Measurements from ENCODE around the gene DUSP10.

The DUSP10 gene

GRCh38 chr1:221711656-221712055 is 30.2 kb downstream of the DUSP10 start:
- no peak for DNase-seq

- no peak for DNase-seq
Measured at GRCh38 chr1:221711063-221711577, 30.8 kb downstream of the DUSP10 start.

GRCh38 chr1:221709854-221710253 is 32.0 kb downstream of the DUSP10 start:
- DNase-seq, result no peak

- DNase-seq, result peak; percentile 99
Measured at GRCh38 chr1:221708987-221709386, 32.9 kb downstream of the DUSP10 start.

- no peak for DNase-seq
Measured at GRCh38 chr1:221708076-221708571, 33.8 kb downstream of the DUSP10 start.

GRCh38 chr1:221706876-221707582 is 34.9 kb downstream of the DUSP10 start:
- no peak for DNase-seq

- no peak for DNase-seq
Measured at GRCh38 chr1:221706191-221706590, 35.7 kb downstream of the DUSP10 start.

GRCh38 chr1:221704306-221704705 is 37.6 kb downstream of the DUSP10 start:
- no peak for DNase-seq

- no peak for DNase-seq
Measured at GRCh38 chr1:221701570-221702186, 40.2 kb downstream of the DUSP10 start.

- no peak for DNase-seq
Measured at GRCh38 chr1:221700948-221701347, 40.9 kb downstream of the DUSP10 start.

GRCh38 chr1:221700536-221700935 is 41.4 kb downstream of the DUSP10 start:
- DNase-seq, result no peak

GRCh38 chr1:221699978-221700519 is 41.8 kb downstream of the DUSP10 start:
- no peak for DNase-seq

GRCh38 chr1:221699577-221699976 is 42.3 kb downstream of the DUSP10 start:
- no peak for DNase-seq

GRCh38 chr1:221698579-221699349 is 43.1 kb downstream of the DUSP10 start:
- no peak for DNase-seq

- no peak for DNase-seq
Measured at GRCh38 chr1:221697923-221698425, 43.9 kb downstream of the DUSP10 start.

GRCh38 chr1:221696718-221697461 is 45.0 kb downstream of the DUSP10 start:
- no peak for DNase-seq

GRCh38 chr1:221696027-221696426 is 45.9 kb downstream of the DUSP10 start:
- DNase-seq, result no peak

- no peak for DNase-seq
Measured at GRCh38 chr1:221695301-221695700, 46.6 kb downstream of the DUSP10 start.

- no peak for DNase-seq
Measured at GRCh38 chr1:221694109-221694508, 47.8 kb downstream of the DUSP10 start.

- DNase-seq, result no peak
Measured at GRCh38 chr1:221693087-221693486, 48.8 kb downstream of the DUSP10 start.

GRCh38 chr1:221692643-221693042 is 49.2 kb downstream of the DUSP10 start:
- DNase-seq, result no peak

- DNase-seq, result no peak
Measured at GRCh38 chr1:221691261-221691660, 50.6 kb downstream of the DUSP10 start.

Data from NCI-H1436 (cell line).